HG03571 (cell line): ENCODE results near the gene HLA-G.

Source experiments
- ATAC-seq: cut with Tn5 transposase; IDR thresholded peaks from one replicate; pipeline ENCODE4 v1.9.1; 2021; ENCODE audit not compliant: unreplicated experiment

Gene HLA-G

GRCh38 chr6:29815118-29815750 lies 12.4 kb upstream of the HLA-G start:
- ATAC-seq = no peak

- ATAC-seq = no peak
Measured at GRCh38 chr6:29816030-29816429, 11.6 kb upstream of the HLA-G start.

DNA sequence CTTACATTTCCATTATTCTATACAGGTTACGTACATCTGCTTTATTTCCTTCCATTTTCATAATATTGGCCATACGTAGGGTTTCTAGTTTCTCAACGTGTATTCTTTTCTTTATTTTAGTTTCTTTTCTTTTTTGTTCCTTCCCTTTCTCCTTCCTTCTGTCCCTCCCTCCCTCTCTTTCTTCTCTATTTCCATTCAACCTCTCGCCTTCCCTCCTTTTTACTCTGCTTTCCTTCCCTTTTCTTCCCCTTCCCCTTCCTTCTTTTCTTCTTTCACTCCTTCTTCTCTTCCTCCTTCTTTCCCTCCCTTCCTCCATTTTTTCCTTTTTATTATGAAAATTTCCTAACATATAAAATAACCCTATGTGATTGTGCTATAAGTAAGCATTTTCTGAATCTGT lies 8.7 kb upstream of the HLA-G start:
- ATAC-seq = no peak

- ATAC-seq = no peak
Measured at GRCh38 chr6:29824144-29824543, 3.5 kb upstream of the HLA-G start.

DNA sequence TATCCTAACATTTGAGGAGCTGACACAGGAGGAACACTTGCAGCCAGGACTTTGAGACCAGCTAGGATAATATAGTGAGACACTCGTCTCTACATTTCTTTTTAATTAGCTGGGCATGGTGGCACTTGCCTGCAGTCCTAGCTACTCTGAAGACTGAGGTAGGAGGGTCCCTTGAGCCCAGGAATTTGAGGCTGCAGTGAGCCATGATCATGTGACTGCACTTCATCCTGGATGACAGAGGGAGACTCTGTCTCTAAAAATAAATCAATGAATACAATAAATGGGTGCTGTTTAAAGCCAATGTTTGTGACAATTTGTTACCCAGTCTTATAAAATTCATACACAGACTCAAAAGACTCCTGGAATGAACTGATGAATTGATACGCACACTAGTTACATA lies 1.8 kb upstream of the HLA-G start:
- no peak for ATAC-seq

DNA sequence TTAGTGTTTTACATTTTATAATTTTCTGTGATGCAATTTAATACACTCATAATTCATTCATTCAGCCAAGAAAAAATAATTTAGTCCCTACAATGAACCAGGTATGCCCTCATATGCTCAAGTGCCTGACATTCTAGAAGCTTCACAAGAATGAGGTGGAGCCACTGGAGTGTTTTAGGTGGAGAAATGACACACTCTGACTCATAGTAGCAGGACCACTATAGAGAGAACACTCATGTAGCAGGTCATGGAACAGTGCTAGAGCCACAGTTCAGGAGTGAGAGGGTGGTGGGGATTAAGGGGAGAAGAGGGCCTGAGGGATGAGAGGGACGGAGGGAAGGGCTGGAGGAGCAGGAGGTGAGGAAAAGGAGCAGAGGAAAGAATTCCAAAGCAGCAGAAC lies 1.4 kb upstream of the HLA-G start:
- no peak for ATAC-seq

DNA sequence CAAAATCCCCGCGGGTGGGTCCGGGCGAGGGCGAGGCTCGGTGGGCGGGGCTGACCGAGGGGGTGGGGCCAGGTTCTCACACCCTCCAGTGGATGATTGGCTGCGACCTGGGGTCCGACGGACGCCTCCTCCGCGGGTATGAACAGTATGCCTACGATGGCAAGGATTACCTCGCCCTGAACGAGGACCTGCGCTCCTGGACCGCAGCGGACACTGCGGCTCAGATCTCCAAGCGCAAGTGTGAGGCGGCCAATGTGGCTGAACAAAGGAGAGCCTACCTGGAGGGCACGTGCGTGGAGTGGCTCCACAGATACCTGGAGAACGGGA lies 809 bp downstream of the HLA-G start:
- no peak for ATAC-seq

DNA sequence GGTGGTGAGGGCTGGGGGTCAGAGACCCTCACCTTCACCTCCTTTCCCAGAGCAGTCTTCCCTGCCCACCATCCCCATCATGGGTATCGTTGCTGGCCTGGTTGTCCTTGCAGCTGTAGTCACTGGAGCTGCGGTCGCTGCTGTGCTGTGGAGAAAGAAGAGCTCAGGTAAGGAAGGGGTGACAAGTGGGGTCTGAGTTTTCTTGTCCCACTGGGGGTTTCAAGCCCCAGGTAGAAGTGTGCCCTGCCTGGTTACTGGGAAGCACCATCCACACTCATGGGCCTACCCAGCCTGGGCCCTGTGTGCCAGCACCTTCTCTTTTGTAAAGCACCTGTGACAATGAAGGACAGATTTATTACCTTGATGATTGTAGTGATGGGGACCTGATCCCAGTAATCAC lies 2.1 kb downstream of the HLA-G start:
- no peak for ATAC-seq

DNA sequence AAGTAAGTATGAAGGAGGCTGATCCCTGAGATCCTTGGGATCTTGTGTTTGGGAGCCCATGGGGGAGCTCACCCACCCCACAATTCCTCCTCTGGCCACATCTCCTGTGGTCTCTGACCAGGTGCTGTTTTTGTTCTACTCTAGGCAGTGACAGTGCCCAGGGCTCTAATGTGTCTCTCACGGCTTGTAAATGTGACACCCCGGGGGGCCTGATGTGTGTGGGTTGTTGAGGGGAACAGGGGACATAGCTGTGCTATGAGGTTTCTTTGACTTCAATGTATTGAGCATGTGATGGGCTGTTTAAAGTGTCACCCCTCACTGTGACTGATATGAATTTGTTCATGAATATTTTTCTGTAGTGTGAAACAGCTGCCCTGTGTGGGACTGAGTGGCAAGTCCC lies 2.8 kb downstream of the HLA-G start:
- ATAC-seq = no peak

- ATAC-seq = no peak
Measured at GRCh38 chr6:29831776-29832175, 4.2 kb downstream of the HLA-G start.

DNA sequence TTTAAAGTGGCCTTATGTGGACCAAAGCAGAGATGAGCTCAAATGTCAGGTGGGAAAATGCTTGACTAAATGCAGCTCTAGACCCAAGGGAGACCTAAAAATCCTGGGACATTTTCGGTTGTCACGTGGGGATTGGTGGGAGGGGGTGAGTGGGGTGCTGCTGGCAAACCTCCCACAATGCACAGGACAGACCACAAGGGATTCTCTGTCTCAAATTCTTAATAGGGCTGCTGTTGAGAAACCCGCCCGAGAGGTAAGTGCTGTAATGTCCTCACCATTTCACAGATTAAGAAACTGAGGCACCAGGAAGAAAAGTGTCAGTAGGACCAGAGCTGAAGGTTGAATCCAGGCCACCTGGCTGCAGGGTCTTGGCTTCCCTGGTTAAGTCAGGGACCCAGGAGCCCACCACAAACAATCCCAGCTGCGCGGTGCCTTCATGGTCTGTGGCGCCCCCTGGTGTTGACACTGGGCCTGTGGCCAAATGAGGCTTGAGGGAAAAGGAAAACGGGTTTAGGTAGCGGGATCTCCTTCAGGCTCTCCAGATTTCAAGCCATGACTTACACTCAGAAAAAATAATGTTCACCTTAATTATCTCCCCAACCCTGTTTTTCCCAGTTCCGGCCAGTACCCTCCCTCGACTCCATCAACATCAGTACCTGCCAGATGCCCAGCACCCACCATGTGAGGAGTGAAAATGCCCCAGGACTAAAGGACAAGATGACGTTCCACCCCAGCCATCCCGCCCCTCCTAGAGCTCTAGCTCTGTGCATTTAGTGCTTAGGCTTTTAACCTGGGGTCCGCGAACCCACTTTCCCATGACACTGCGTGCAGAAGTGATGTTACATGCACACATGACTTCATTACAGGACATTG lies 7.2 kb downstream of the HLA-G start:
- ATAC-seq = no peak

DNA sequence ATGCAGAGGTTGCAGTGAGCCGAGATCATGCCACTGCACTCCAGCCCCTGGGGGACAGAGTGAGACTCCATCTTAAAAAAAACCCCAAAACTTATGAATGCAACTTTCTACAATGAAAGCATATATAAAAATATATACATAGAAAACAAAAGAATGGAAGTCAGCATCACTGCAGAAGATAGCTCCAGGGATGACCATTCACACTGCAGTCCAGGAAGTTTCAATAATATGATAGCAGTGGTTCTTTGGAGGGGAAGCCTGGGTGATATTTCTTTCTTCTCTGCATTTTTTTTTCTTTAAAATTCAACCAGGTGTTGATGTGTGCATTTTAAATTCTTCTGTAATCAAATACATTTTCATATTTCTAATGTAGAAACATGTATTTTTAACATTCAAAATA lies 12.3 kb downstream of the HLA-G start:
- ATAC-seq = no peak

GRCh38 chr6:29841030-29841429 lies 13.4 kb downstream of the HLA-G start:
- no peak for ATAC-seq

DNA sequence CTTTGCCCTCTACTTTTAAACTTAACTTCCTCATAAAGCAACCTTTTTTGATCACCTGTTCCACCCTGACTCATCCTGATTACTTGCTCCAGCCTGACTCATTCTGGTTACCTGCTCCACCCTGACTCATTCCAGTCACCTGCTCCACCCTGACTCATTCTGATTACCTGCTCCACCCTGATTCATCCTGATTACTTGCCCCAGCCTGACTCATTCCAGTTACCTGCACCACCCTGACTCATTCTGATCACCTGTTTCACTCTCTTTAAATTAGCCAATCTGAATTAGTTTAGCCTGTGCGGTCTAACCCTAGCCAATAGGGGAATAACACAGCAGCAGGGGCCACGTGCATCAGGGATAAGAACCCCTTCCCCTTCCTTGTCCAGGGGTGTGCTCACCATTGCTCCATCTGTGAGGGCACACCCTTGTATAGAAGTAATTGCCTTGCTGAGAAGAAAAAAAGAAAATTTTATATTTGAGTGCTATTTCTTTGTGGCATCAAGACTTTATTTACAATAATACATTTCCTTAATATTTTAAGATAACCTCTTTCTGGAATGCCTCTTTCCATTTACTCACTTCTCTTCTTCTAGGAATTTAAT lies 17.9 kb downstream of the HLA-G start:
- no peak for ATAC-seq

GRCh38 chr6:29847871-29848630 lies 20.4 kb downstream of the HLA-G start:
- ATAC-seq = no peak

DNA sequence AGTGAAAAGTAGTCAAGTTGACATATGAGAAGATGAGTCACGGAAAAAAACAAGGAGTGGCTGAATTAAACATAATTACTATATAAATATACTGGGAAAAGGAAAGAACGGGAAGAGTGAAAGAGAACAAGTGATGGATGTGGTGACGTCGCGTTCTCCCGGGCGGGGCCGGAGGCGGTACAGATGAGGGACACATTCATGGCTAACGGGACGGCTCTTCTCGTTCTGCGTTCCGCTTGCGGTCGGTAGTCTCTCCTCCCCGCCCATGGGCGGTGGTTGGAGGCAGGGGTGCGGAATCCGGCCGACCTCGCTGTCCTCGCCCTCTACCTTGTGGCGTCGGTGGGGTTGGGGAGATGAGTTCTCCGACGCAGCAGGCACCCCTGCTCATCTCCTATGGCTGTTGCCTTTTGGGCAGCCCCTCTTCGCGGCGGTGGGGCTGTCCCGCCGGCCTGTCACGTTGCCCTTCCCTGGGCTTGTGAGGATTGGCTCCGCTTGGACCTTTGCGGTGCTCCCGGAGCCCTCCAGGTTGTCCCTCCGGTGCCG lies 22.5 kb downstream of the HLA-G start:
- no peak for ATAC-seq

DNA sequence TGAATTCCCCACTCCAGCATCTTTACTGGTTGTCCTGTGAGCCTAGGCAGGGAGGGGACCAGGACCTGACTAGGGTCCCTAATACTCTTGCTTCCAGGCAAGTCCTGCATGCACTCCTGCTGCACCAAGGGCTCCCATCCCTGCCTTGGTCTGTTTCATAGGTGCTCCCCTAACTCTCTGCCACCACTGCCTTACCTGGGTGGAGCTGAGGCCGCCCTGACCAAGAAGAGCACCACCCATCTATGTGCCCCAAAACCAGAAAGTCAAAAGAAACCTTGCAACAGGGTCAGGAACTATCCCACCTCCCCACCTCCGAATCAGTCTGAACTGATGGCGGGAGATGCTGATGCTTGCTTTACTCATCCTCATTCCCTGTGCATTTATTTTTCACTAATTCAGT lies 23.6 kb downstream of the HLA-G start:
- ATAC-seq = no peak

DNA sequence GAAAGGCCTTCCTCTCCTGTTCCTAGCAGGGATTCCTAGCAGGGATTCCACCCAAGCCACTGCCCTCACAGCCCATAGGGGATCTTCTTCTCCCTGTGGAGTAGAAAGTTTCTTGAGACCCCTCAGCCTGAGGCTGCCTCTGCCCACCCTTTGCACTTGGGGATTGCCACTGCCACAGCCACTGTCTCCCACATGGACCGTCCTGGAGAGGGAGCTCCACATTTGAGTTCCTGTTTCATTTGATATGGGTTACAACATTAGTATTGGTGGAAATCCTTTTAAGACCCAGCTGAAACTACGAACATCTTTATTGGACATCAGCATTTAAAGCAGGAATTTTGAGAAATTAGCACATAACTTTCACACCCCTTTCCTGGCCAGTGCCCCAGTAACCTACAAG lies 25.6 kb downstream of the HLA-G start:
- no peak for ATAC-seq

DNA sequence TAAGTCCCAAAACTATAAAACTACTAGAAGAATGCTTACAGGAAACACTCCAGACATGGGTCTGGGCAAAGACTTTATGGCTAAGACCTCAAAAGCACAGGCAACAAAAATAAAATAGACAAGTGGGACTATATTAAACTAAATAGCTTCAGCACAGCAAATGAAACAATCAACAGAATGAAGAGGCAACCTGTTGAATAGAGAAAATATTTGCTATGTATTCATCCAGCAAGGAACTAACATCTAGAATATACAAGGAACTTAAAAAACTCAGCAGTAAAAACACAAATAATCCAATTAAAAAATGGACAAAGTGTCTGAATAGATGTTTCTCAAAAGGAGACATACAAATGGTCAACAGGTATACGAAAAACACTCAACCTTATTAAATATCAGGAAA lies 30.4 kb downstream of the HLA-G start:
- no peak for ATAC-seq

DNA sequence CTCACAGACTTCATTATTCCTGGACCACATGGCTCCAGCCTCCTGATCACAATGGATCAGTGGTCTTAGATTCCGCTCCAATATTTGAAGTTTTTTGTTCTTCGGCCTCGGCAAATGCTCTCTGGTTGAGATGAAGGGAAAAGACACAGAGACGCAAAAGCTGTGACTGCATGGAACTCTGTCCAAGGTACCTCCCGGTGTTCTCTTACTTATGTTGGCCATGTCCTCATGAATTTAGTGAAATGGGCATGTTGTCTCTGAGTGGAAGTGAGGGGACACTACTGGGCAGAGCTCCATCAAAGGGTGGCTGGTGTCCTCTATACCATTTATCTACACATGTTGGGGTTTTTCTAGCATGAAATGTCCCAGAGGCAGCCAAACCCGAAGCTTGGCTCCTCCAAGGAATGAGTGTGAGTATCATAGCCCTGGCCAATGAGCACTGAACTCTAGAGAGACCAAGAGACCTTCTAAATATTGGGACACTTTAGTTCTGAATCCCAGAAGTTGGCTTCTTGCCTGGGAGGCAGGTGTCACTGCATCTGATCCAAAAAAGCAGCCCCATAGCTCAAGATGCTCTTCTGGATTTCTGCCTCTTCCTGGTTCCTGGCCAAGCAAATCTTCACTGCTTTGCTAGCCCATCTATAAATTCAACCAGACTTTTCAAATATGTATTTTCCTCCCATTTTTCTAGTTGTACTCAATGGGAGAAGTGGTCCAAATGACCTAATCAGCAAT lies 34.1 kb downstream of the HLA-G start:
- ATAC-seq = no peak
